Esophagus squamous epithelium (tissue), 4 donors: ENCODE results near the gene TNNI2.
"Not testable (repeated sequence)": the region's sequence is repeated elsewhere in the genome, so short reads cannot be mapped to it uniquely, and the experiment has no call there.

Source experiments
- CTCF ChIP-seq, 6 experiments: fragments of 450-650 bp in 4 of 6; fragments of 200-600 bp in 2 of 6; sonication (generic) in 2 of 6; IDR thresholded peaks; one replicate each; pipeline ENCODE4 v1.5.1; 2016 to 2019; ENCODE audit warnings: antibody characterized with exemption in 6 of 6, mild to moderate bottlenecking in 4 of 6, moderate library complexity in 4 of 6
- POLR2A ChIP-seq, 4 donors: fragments of 450-650 bp; IDR thresholded peaks; one replicate each; pipeline ENCODE4 v1.6.1; 2017; ENCODE audit warnings: antibody characterized with exemption in 4 of 4, mild to moderate bottlenecking in 4 of 4, moderate library complexity in 3 of 4

GRCh38 chr11:1886551-1886950 lies 47.8 kb downstream of the TNNI2 start:
- TF ChIP-seq CTCF, POLR2A (IDR thresholded peaks at IDR 0.05): not testable (repeated sequence)
